Measurements from ENCODE around the gene CBX3.

DNA sequence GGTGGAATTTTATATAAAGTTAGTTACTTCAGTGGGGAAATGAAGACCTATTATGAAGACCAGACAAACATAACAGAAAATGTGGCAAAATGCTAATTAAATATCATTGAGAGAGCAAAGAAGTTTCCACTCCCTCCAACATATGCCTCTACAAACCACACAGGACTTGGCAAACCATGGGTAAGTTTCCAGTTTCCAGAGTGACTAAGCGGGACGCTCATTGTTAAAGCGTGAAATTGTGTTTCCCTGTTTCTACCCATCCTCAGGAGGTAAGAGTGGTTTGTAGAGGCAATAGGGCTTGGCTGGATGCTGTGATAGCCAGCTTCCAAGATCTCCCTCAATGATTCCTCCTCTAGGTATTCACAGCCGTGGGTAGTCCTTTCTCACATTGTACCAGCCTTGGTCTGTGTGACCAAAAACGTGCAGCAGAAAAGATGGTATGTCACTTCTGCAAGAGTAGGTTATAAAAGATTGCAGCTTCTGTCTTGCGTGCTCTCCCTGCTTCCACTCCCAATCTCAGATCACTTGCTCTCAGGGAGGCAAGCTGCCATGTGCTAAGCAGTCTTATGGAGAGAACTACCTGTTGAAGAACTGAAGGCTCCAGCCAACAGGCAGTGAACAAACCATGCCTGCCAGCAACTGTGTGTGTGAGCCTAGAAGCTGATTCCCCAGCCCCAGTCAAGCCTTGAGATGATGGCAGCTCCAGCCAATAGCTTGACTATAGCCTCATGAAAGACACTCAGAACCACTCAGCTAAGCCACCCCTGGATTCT is 35.7 kb downstream of the CBX3 start:
- TF ChIP-seq, protein P1, sequence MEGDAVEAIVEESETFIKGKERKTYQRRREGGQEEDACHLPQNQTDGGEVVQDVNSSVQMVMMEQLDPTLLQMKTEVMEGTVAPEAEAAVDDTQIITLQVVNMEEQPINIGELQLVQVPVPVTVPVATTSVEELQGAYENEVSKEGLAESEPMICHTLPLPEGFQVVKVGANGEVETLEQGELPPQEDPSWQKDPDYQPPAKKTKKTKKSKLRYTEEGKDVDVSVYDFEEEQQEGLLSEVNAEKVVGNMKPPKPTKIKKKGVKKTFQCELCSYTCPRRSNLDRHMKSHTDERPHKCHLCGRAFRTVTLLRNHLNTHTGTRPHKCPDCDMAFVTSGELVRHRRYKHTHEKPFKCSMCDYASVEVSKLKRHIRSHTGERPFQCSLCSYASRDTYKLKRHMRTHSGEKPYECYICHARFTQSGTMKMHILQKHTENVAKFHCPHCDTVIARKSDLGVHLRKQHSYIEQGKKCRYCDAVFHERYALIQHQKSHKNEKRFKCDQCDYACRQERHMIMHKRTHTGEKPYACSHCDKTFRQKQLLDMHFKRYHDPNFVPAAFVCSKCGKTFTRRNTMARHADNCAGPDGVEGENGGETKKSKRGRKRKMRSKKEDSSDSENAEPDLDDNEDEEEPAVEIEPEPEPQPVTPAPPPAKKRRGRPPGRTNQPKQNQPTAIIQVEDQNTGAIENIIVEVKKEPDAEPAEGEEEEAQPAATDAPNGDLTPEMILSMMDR (conservative IDR thresholded peaks at IDR 0.05; ENCODE audit: low read depth, low read length): no peak
- no peak for TF ChIP-seq EZH2phosphoT487 (IDR thresholded peaks at IDR 0.05; ENCODE audit: borderline replicate concordance, low read length)
- no peak for TF ChIP-seq EZH2 (IDR thresholded peaks at IDR 0.05; ENCODE audit: low read length, unreplicated experiment)

Measured in PC-3 (cell line).